Thyroid gland (tissue), 4 donors: ENCODE data around the gene PIGQ.

ENCODE experiments used
- POLR2A ChIP-seq, 2 donors: fragments of 450-650 bp; IDR thresholded peaks; one replicate each; pipeline ENCODE4 v1.6.1; 2017; ENCODE audit warnings: antibody characterized with exemption in 2 of 2, mild to moderate bottlenecking in 2 of 2, moderate library complexity in 1 of 2
- TF ChIP-seq, protein P1 (sequence below), 6 experiments: fragments of 200-600 bp in 3 of 6; fragments of 450-650 bp in 3 of 6; sonication (generic) in 3 of 6; IDR thresholded peaks; one replicate each; pipeline ENCODE4 v1.5.1; 2016 to 2019; ENCODE audit warnings: antibody characterized with exemption in 6 of 6, mild to moderate bottlenecking in 2 of 6, inconsistent platforms in 1 of 6, moderate library complexity in 1 of 6

GRCh38 chr16:561413-561794 is 8.4 kb upstream of the PIGQ start:
- TF ChIP-seq, protein P1, sequence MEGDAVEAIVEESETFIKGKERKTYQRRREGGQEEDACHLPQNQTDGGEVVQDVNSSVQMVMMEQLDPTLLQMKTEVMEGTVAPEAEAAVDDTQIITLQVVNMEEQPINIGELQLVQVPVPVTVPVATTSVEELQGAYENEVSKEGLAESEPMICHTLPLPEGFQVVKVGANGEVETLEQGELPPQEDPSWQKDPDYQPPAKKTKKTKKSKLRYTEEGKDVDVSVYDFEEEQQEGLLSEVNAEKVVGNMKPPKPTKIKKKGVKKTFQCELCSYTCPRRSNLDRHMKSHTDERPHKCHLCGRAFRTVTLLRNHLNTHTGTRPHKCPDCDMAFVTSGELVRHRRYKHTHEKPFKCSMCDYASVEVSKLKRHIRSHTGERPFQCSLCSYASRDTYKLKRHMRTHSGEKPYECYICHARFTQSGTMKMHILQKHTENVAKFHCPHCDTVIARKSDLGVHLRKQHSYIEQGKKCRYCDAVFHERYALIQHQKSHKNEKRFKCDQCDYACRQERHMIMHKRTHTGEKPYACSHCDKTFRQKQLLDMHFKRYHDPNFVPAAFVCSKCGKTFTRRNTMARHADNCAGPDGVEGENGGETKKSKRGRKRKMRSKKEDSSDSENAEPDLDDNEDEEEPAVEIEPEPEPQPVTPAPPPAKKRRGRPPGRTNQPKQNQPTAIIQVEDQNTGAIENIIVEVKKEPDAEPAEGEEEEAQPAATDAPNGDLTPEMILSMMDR (IDR thresholded peaks at IDR 0.05): no peak
- no peak for TF ChIP-seq POLR2A (IDR thresholded peaks at IDR 0.05)
